GM19351 (cell line): ENCODE data around the gene PPP1R16B.
"Not testable (repeated sequence)": the region's sequence is repeated elsewhere in the genome, so short reads cannot be mapped to it uniquely, and the experiment has no call there.

Experiments
- ATAC-seq: cut with Tn5 transposase; IDR thresholded peaks from one replicate; pipeline ENCODE4 v1.9.1; 2021; ENCODE audit warnings: mild to moderate bottlenecking, moderate library complexity; ENCODE audit not compliant: unreplicated experiment

The PPP1R16B gene

GRCh38 chr20:38960187-38960687, 154.7 kb downstream of the PPP1R16B start:
- ATAC-seq = not testable (repeated sequence)

GRCh38 chr20:38961530-38962043, 156.1 kb downstream of the PPP1R16B start:
- ATAC-seq = no peak

- peak; percentile 92 for ATAC-seq
Measured at GRCh38 chr20:38962044-38962927, 156.8 kb downstream of the PPP1R16B start, which contains the start of gene DHX35. TSS of gene DHX35 (plus strand) at chr20:38962344. CDS start at chr20:38962368, 24 bp downstream.

GRCh38 chr20:38962928-38963401, 157.5 kb downstream of the PPP1R16B start:
- ATAC-seq = no peak

GRCh38 chr20:38963745-38964144, 158.2 kb downstream of the PPP1R16B start:
- ATAC-seq = no peak

GRCh38 chr20:38965264-38965663, 159.8 kb downstream of the PPP1R16B start:
- no peak for ATAC-seq

GRCh38 chr20:38968090-38968489, 162.6 kb downstream of the PPP1R16B start:
- ATAC-seq = no peak

DNA sequence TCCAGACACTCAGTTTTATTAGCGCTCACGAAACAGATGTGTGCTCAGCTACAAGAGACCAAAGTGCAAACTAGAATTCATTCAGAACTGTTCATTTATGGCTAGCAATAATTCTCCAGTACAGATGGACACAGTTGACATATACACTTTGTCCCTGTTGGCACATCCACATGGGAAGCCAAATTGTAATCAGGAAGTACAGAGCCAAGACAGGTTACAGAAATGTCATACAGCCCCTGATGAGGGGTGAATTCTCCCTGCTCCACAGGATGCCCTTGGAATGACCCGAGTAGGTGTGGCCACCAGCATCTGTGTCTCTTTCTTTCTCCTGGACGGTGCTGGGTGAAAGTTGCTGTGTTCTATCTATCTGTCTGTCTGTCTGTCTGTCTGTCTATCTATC, 164.2 kb downstream of the PPP1R16B start:
- ATAC-seq = no peak

- no peak for ATAC-seq
Measured at GRCh38 chr20:38970302-38970701, 164.8 kb downstream of the PPP1R16B start.
